SK-N-DZ (cell line): ENCODE results near the gene MRPL51. TPM values are rescaled to one million over a fixed set of nuclear protein-coding genes. Genes with fewer than 3 reads are reported as not detected.
A peak's percentile ranks its signal among the peaks of the same experiment; 100 is the strongest.

ENCODE experiments used
- DNase-seq: peaks from one replicate; pipeline ENCODE4 v3.0.0-alpha.2; 2015; ENCODE audit warnings: low spot score
- polyA plus RNA-seq, 2 experiments: library from polyadenylated mRNA; depleted of rRNA; stranded (reverse); fragments of >200 nt; gene quantifications; 2 replicates each; pipeline ENCODE4 v1.2.3, GENCODE V29; 2014

MRPL51 gene
- 305 and 306 TPM in 2 replicates for polyA plus RNA-seq (2014; cell fraction: cytosol; rRNA removed)
- polyA plus RNA-seq (2014; cell fraction: nucleus; rRNA removed) = 213 and 223 TPM in 2 replicates

- peak; percentile 96 for DNase-seq
These were observed at the start of gene MRPL51 for GRCh38 chr12:6492838-6493496. Gene MRPL51, minus strand, starts transcription at chr12:6493262. Its CDS starts 126 bp downstream, at chr12:6493136.

- DNase-seq = no peak
These were observed 49.3 kb upstream of the MRPL51 start for GRCh38 chr12:6542209-6543009.

GRCh38 chr12:6541371-6542165 is 48.5 kb upstream of the MRPL51 start:
- no peak for DNase-seq

DNA sequence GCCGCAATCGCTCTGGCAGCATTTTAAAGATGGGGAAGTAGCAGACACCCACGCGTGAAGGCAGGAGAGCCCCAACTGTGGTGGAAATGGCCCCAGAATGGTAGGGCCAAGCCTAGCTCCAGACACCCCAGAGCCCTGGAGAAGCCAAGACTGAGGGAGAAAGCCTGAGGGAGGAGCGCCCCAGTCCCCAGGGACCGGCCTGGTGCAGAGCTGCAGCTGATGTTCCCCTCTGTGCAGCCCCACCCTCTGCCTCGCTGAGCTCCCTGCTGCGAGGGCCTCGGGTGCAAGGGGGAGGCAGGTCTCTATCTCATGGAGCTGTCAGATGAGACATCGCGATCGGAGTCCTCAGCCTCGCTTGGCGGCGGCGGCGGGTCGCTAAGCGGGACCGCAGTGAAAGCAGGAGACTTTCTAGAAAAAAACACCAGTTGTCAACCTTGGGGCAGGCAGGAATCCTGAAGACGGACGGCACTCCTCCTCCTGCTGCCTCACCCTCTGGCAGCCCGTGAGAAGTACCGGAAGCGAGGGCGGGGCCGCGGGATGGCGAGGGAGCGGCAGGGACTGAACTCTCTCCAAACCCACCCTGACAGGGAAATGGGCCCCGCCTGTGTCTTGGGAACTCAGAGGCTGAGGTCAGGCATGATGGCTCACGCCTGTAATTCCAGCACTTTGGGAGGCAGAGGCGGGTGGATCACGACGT is 47.3 kb upstream of the MRPL51 start:
- DNase-seq = peak; percentile 75

DNA sequence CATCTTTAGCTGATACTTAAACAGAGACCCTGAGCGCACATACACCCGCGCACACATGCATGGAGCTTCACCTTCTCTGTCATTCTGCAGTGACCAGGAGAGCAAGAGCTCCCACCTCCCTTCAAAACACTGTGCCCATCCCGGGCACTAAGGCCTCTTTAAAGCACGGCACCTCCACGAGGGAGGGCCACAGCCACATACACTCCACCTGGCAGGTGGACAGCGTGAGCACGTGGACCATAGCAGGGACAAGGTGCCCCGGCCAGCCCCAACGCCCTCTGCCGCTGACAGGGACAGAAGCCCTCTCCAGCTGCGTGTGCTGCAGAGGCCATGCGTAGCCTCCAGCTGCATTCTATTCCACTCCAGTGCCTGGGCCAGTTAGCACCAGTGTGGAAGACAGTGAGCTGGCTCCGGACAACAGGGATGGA is 46.7 kb upstream of the MRPL51 start:
- peak; percentile 50 for DNase-seq

- no peak for DNase-seq
These were observed 46.2 kb upstream of the MRPL51 start for GRCh38 chr12:6539314-6539682.

DNA sequence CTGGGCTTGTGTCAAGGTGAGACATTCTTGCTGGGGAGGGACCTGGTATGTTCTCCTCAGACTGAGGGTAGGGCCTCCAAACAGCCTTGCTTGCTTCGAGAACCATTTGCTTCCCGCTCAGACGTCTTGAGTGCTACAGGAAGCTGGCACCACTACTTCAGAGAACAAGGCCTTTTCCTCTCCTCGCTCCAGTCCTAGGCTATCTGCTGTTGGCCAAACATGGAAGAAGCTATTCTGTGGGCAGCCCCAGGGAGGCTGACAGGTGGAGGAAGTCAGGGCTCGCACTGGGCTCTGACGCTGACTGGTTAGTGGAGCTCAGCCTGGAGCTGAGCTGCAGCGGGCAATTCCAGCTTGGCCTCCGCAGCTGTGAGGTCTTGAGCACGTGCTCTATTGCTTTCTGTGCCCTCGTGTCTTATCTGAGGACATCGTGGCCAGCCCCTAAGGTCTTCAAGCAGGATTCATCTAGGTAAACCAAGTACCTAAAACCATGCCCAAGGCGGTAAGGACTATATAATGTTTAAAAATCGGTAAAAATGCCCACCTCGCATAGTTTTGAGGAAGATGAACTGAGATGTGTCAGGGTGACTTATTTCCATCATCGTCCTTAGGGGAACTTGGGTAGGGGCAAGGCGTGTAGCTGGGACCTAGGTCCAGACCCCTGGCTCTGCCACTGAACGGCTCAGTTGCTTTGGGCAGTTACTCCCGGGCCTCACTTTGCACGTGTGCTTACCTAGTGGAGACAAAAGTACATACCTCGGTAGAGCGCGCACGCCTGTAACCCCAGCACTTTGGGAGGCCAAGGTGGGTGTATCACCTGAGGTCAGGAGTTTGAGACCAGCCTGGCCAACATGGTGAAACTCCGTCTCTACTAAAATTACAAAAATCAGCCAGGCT is 45.6 kb upstream of the MRPL51 start:
- peak; percentile 49 for DNase-seq

GRCh38 chr12:6537580-6538419 is 44.7 kb upstream of the MRPL51 start:
- peak; percentile 89 for DNase-seq

GRCh38 chr12:6536894-6537579 is 44.0 kb upstream of the MRPL51 start:
- no peak for DNase-seq

- DNase-seq = no peak
These were observed 43.1 kb upstream of the MRPL51 start for GRCh38 chr12:6535960-6536847.

DNA sequence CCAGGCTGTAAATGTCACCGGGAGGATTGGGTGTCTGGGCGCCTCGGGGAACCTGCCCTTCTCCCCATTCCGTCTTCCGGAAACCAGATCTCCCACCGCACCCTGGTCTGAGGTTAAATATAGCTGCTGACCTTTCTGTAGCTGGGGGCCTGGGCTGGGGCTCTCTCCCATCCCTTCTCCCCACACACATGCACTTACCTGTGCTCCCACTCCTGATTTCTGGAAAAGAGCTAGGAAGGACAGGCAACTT is 42.6 kb upstream of the MRPL51 start:
- DNase-seq = no peak

GRCh38 chr12:6534945-6535696 is 42.1 kb upstream of the MRPL51 start:
- peak; percentile 79 for DNase-seq

DNA sequence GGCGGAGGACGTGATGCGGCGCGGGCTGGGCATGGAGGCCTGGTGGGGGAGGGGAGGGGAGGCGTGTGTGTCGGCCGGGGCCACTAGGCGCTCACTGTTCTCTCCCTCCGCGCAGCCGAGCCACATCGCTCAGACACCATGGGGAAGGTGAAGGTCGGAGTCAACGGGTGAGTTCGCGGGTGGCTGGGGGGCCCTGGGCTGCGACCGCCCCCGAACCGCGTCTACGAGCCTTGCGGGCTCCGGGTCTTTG is 41.6 kb upstream of the MRPL51 start:
- no peak for DNase-seq

GRCh38 chr12:6533923-6534694 is 41.0 kb upstream of the MRPL51 start, which contains the start of gene GAPDH:
Gene GAPDH, plus strand, starts transcription at chr12:6534517. Its CDS starts 316 bp downstream, at chr12:6534833.
- DNase-seq = peak; percentile 99

DNA sequence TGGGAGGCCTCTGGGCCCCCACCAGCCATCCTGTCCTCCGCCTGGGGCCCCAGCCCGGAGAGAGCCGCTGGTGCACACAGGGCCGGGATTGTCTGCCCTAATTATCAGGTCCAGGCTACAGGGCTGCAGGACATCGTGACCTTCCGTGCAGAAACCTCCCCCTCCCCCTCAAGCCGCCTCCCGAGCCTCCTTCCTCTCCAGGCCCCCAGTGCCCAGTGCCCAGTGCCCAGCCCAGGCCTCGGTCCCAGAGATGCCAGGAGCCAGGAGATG is 40.5 kb upstream of the MRPL51 start:
- DNase-seq = peak; percentile 90

GRCh38 chr12:6532927-6533652 is 40.0 kb upstream of the MRPL51 start:
- DNase-seq = no peak
